Neural progenitor cell (in vitro differentiated cells): ENCODE measurements around the gene ELOVL3. TPM values are rescaled to one million over a fixed set of nuclear protein-coding genes. Genes with fewer than 3 reads are reported as not detected.
"Not testable (repeated sequence)": the region's sequence is repeated elsewhere in the genome, so short reads cannot be mapped to it uniquely, and the experiment has no call there.

Experiments
- DNase-seq: peaks from one replicate; pipeline ENCODE4 v3.0.0-alpha.2; 2016; ENCODE audit warnings: low spot score
- H2AFZ ChIP-seq: fragments of 200-600 bp; sonication (generic); replicated peaks from 2 replicates; pipeline ENCODE4 v1.6.1; 2016; ENCODE audit warnings: antibody characterized with exemption
- H3F3A ChIP-seq: fragments of 200-600 bp; sonication (generic); 2 replicates; pipeline ENCODE4 v1.6.1; 2016; ENCODE audit warnings: antibody characterized with exemption, low read depth
- H3K27ac ChIP-seq: fragments of 200-600 bp; sonication (generic); 2 replicates; pipeline ENCODE4 v1.5.1; 2016; ENCODE audit warnings: mild to moderate bottlenecking
- H3K27me3 ChIP-seq: fragments of 200-600 bp; sonication (generic); 2 replicates; pipeline ENCODE4 v1.6.1; 2016; ENCODE audit warnings: mild to moderate bottlenecking, moderate library complexity
- H3K36me3 ChIP-seq: fragments of 200-600 bp; sonication (generic); 2 replicates; pipeline ENCODE4 v1.5.1; 2016
- H3K4me1 ChIP-seq: fragments of 200-600 bp; sonication (generic); 2 replicates; pipeline ENCODE4 v1.6.1; 2016; ENCODE audit warnings: mixed run types
- H3K4me2 ChIP-seq: fragments of 200-600 bp; sonication (generic); 2 replicates; pipeline ENCODE4 v1.6.1; 2016
- H3K4me3 ChIP-seq: fragments of 200-600 bp; sonication (generic); 2 replicates; pipeline ENCODE4 v1.5.1; 2016
- H3K79me2 ChIP-seq: fragments of 200-600 bp; sonication (generic); 2 replicates; pipeline ENCODE4 v1.6.1; 2016; ENCODE audit warnings: low read depth
- H3K9ac ChIP-seq: fragments of 200-600 bp; sonication (generic); 2 replicates; pipeline ENCODE4 v1.6.1; 2016
- H3K9me3 ChIP-seq: fragments of 200-600 bp; sonication (generic); 2 replicates; pipeline ENCODE4 v1.5.1; 2016; ENCODE audit warnings: low read depth
- H4K20me1 ChIP-seq: fragments of 200-600 bp; sonication (generic); 2 replicates; pipeline ENCODE4 v1.6.1; 2016; ENCODE audit warnings: low read depth
- H3K27ac Mint-ChIP-seq: 3 replicates; pipeline ENCODE4 v1.8.0; 2021; ENCODE audit warnings: mixed read lengths
- H3K27me3 Mint-ChIP-seq: 2 replicates; pipeline ENCODE4 v1.8.0; 2022; ENCODE audit warnings: low read depth, mild to moderate bottlenecking, inconsistent platforms, moderate library complexity, mixed read lengths; ENCODE audit not compliant: insufficient read depth
- H3K36me3 Mint-ChIP-seq: 3 replicates; pipeline ENCODE4 v1.8.0; 2021; ENCODE audit warnings: mixed read lengths
- H3K4me1 Mint-ChIP-seq: 3 replicates; pipeline ENCODE4 v1.8.0; 2021; ENCODE audit warnings: mixed read lengths
- H3K4me3 Mint-ChIP-seq: 3 replicates; pipeline ENCODE4 v1.8.0; 2021; ENCODE audit warnings: mild to moderate bottlenecking, moderate library complexity, mixed read lengths
- H3K9me3 Mint-ChIP-seq: 3 replicates; pipeline ENCODE4 v1.8.0; 2020; ENCODE audit warnings: mixed read lengths
- CTCF ChIP-seq: fragments of 200-600 bp; sonication (generic); IDR thresholded peaks from 2 replicates; pipeline ENCODE4 v1.5.1; 2017; ENCODE audit warnings: antibody characterized with exemption, mild to moderate bottlenecking
- EZH2 ChIP-seq: fragments of 200-600 bp; sonication (generic); IDR thresholded peaks from 2 replicates; pipeline ENCODE4 v1.6.1; 2017; ENCODE audit warnings: antibody characterized with exemption, mild to moderate bottlenecking, moderate library complexity
- EZH2phosphoT487 ChIP-seq: fragments of 200-600 bp; sonication (generic); IDR thresholded peaks from 2 replicates; pipeline ENCODE4 v1.6.1; 2017; ENCODE audit warnings: antibody characterized with exemption
- total RNA-seq: library from RNA; depleted of rRNA; stranded (reverse); fragments of >200 nt; gene quantifications from 2 replicates; pipeline ENCODE4 v1.2.3, GENCODE V29; 2015; ENCODE audit warnings: low replicate concordance

The ELOVL3 gene
- total RNA-seq, 1 donor from 2014 or later = not detected

- H3K4me1 ChIP-seq = peaks cover 17% of the 10 kb centered on the region
- H3K9me3 ChIP-seq = peaks cover 10% of the 10 kb centered on the region
- no peak overlapping the region for H3K27ac Mint-ChIP-seq
- H2AFZ ChIP-seq = peak overlapping the region; percentile 97
- no peaks in the 10 kb centered on the region for H3K36me3 Mint-ChIP-seq
- peak overlapping the region; percentile 42 for H3K27ac ChIP-seq
- H3K36me3 ChIP-seq = no peaks in the 10 kb centered on the region
- peaks cover 11% of the 10 kb centered on the region for H3K27me3 Mint-ChIP-seq
- DNase-seq = peak; percentile 11
- no peak overlapping the region for H3K4me3 Mint-ChIP-seq
- H4K20me1 ChIP-seq = no peaks in the 10 kb centered on the region
- peak overlapping the region; percentile 9 for H3K4me3 ChIP-seq
- no peak overlapping the region for H3K9ac ChIP-seq
- H3K4me1 Mint-ChIP-seq = no peaks in the 10 kb centered on the region
- TF ChIP-seq EZH2phosphoT487 = no peak
- no peak for TF ChIP-seq CTCF
- TF ChIP-seq EZH2 = no peak
- peak overlapping the region; percentile 56 for H3K4me2 ChIP-seq
- peaks cover 22% of the 10 kb centered on the region for H3K9me3 Mint-ChIP-seq
- no peaks in the 10 kb centered on the region for H3K27me3 ChIP-seq
- no peaks in the 10 kb centered on the region for H3K79me2 ChIP-seq
- peaks cover 12% of the 10 kb centered on the region for H3F3A ChIP-seq
Measured at GRCh38 chr10:102188298-102188940, 37.7 kb upstream of the ELOVL3 start.

- Mint-ChIP-seq H3K27me3 (peaks cover 11% of the 10 kb centered on the region), H3K9me3 (peaks cover 22% of the 10 kb centered on the region)
- H3K36me3 ChIP-seq, H3K79me2 ChIP-seq, H3K36me3 Mint-ChIP-seq, H3K9ac ChIP-seq, H3K27ac Mint-ChIP-seq, H3K27ac ChIP-seq, H3K4me3 ChIP-seq, H3K4me1 Mint-ChIP-seq, H2AFZ ChIP-seq, H4K20me1 ChIP-seq, H3K4me2 ChIP-seq, H3K27me3 ChIP-seq, DNase-seq, H3K4me3 Mint-ChIP-seq: not testable (repeated sequence)
- Histone ChIP-seq H3K9me3 (peaks cover 10% of the 10 kb centered on the region), H3F3A (peaks cover 12% of the 10 kb centered on the region), H3K4me1 (peaks cover 17% of the 10 kb centered on the region)
Measured at GRCh38 chr10:102188941-102189898, 36.9 kb upstream of the ELOVL3 start.

- peaks cover 19% of the 10 kb centered on the region for H3K9me3 Mint-ChIP-seq
- H4K20me1 ChIP-seq = no peaks in the 10 kb centered on the region
- no peaks in the 10 kb centered on the region for H3K36me3 Mint-ChIP-seq
- no peaks in the 10 kb centered on the region for H3K36me3 ChIP-seq
- no peaks in the 10 kb centered on the region for H3K79me2 ChIP-seq
- H3K27me3 ChIP-seq = no peaks in the 10 kb centered on the region
- no peak overlapping the region for H3K4me3 ChIP-seq
- H3K4me1 ChIP-seq = peaks cover 16% of the 10 kb centered on the region
- H2AFZ ChIP-seq = no peak overlapping the region
- no peak overlapping the region for H3K27ac ChIP-seq
- H3K4me3 Mint-ChIP-seq = no peak overlapping the region
- peaks cover 13% of the 10 kb centered on the region for H3K27me3 Mint-ChIP-seq
- peaks cover 12% of the 10 kb centered on the region for H3F3A ChIP-seq
- H3K27ac Mint-ChIP-seq = no peak overlapping the region
- TF ChIP-seq EZH2 = no peak
- TF ChIP-seq CTCF = no peak
- TF ChIP-seq EZH2phosphoT487 = no peak
- no peak overlapping the region for H3K4me2 ChIP-seq
- H3K4me1 Mint-ChIP-seq = no peaks in the 10 kb centered on the region
- H3K9ac ChIP-seq = no peak overlapping the region
- no peak for DNase-seq
- H3K9me3 ChIP-seq = peaks cover 10% of the 10 kb centered on the region
Measured at GRCh38 chr10:102191956-102192355, 34.1 kb upstream of the ELOVL3 start.
